ENCODE results near the gene IRF2BP2. TPM values are rescaled to one million over a fixed set of nuclear protein-coding genes. Genes with fewer than 3 reads are reported as not detected.

The IRF2BP2 gene
- total RNA-seq, 1 donor from 2014 or later: 126 TPM

DNA sequence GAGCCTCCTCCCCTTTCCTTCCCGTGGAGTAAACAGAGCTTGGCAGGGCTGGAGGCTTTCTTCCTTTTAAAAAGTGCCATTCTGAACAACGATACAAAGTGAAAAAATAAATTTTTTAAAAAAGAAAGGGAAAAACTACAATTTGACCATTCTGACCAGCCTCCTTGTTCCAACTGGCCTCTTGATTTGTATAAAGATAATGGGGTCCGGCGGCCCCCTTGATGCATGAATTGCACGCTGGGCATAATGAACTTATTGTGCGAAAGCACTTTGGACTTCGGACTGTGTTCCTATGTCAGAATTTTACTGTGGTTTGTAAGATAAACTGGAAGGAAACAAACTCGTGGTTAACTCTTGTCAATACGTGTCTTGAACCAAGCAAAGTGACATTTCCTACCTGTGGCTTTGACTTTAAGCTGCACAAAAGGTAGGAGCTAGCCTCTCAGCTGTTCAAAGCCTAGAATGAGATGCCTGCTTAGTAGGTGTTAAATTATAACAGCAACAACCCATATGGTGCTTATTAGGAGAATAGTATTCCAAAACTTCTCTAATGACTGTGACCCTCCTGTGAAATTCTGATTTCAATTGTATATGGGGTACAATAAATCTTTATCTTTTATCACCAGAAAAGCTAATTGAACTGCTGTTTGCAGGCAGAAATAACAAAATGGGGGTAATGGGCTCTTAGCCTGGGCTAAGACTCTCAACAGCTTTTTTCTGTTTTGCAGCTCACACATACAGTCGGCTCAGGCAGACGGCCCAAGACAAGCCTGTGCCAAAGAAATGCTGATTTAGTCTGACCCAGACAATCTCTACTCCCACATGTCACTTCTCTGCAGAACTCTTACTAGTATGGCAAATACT is 9.3 kb downstream of the IRF2BP2 start:
- TF ChIP-seq, protein P1, sequence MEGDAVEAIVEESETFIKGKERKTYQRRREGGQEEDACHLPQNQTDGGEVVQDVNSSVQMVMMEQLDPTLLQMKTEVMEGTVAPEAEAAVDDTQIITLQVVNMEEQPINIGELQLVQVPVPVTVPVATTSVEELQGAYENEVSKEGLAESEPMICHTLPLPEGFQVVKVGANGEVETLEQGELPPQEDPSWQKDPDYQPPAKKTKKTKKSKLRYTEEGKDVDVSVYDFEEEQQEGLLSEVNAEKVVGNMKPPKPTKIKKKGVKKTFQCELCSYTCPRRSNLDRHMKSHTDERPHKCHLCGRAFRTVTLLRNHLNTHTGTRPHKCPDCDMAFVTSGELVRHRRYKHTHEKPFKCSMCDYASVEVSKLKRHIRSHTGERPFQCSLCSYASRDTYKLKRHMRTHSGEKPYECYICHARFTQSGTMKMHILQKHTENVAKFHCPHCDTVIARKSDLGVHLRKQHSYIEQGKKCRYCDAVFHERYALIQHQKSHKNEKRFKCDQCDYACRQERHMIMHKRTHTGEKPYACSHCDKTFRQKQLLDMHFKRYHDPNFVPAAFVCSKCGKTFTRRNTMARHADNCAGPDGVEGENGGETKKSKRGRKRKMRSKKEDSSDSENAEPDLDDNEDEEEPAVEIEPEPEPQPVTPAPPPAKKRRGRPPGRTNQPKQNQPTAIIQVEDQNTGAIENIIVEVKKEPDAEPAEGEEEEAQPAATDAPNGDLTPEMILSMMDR (IDR thresholded peaks at IDR 0.05; ENCODE audit: insufficient read depth, low read depth, low read length): no peak
- TF ChIP-seq EZH2 (IDR thresholded peaks at IDR 0.05; ENCODE audit: insufficient read depth, low read length): no peak
- Histone ChIP-seq H3K36me3 (ENCODE audit: insufficient read depth, low read length) (peaks cover 17% of the 10 kb centered on the region), H3K4me3 (ENCODE audit: insufficient read depth, low read depth, low read length) (peak overlapping the region; percentile 32), H2AFZ (ENCODE audit: low read depth, low read length) (no peak overlapping the region), H4K20me1 (ENCODE audit: insufficient read depth, low read length) (peaks cover 11% of the 10 kb centered on the region), H3K27ac (ENCODE audit: low read depth, low read length) (peak overlapping the region; percentile 96), H3K4me2 (ENCODE audit: low read length) (peak overlapping the region; percentile 93), H3K27me3 (ENCODE audit: insufficient read depth, low read length) (no peaks in the 10 kb centered on the region), H3K4me1 (ENCODE audit: insufficient read depth, low read length) (peaks cover 45% of the 10 kb centered on the region), H3K9me3 (ENCODE audit: insufficient read depth, low read depth, low read length) (no peaks in the 10 kb centered on the region), H3K79me2 (ENCODE audit: insufficient read depth, low read length) (peaks cover 50% of the 10 kb centered on the region), H3K9ac (ENCODE audit: low read length) (peak overlapping the region; percentile 98)
- Mint-ChIP-seq H3K27me3 (ENCODE audit: low read depth, unreplicated experiment) (no peaks in the 10 kb centered on the region), H3K36me3 (ENCODE audit: low read depth, unreplicated experiment) (peaks cover 18% of the 10 kb centered on the region), H3K9me3 (ENCODE audit: unreplicated experiment) (peaks cover 6% of the 10 kb centered on the region), H3K27ac (ENCODE audit: unreplicated experiment) (peak overlapping the region; percentile 100), H3K4me1 (ENCODE audit: low read depth, unreplicated experiment) (peaks cover 31% of the 10 kb centered on the region), H3K4me3 (ENCODE audit: unreplicated experiment) (peak overlapping the region; percentile 75)
- DNase-seq (ENCODE audit: low read depth) (no peak), FAIRE-seq (peak; percentile 81)

DNA sequence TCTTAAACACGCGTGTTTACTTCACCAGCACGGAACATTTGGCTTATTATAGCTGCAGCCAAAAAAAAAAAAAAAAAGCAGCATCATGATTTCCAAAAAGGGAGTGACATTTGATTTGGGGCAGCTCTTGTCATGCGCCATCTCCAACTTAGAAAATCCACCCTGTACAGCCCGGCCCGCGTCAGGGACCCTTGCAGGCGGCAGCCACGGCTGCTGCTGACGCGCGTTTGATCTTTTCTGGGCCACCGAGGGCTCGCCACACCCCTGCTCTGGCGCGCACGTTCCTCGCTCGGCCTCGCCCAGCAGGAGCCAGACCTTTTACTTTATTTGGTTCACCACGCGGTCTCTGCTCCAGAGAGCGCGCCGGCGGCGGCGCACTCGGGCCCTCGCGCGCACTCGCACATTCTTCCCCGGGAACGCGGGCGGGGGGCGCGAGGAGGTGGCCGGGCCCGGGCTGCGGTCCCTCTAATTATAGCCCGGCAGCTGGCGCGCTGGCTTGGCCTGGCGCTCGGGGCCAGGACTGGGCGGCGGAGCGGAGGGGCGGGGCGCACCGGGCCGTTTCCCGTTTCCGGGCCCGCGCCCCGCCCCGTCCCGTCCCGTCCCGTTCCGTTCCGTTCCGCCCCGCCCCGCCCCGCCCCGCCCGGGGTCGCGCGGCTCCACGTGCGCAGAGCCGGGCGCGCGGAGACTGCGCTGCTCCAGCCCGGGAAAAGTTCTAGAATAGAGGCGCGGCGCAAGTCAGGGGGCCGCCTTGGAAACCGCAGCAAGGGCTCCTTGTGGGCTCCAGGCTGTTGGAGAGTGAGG is 10.2 kb downstream of the IRF2BP2 start:
- H4K20me1 ChIP-seq (ENCODE audit: insufficient read depth, low read length): peaks cover 2% of the 10 kb centered on the region
- H3K79me2 ChIP-seq (ENCODE audit: insufficient read depth, low read length): peaks cover 42% of the 10 kb centered on the region
- H3K9ac ChIP-seq (ENCODE audit: low read length): peak overlapping the region; percentile 98
- peak overlapping the region; percentile 57 for H3K4me3 ChIP-seq (ENCODE audit: insufficient read depth, low read depth, low read length)
- TF ChIP-seq, protein P1 (IDR thresholded peaks at IDR 0.05; ENCODE audit: insufficient read depth, low read depth, low read length): no peak
- TF ChIP-seq EZH2 (IDR thresholded peaks at IDR 0.05; ENCODE audit: insufficient read depth, low read length): no peak
- peaks cover 9% of the 10 kb centered on the region for H3K36me3 ChIP-seq (ENCODE audit: insufficient read depth, low read length)
- H3K27ac ChIP-seq (ENCODE audit: low read depth, low read length): peak overlapping the region; percentile 96
- peaks cover 6% of the 10 kb centered on the region for H3K9me3 Mint-ChIP-seq (ENCODE audit: unreplicated experiment)
- no peaks in the 10 kb centered on the region for H3K9me3 ChIP-seq (ENCODE audit: insufficient read depth, low read depth, low read length)
- H3K27me3 ChIP-seq (ENCODE audit: insufficient read depth, low read length): no peaks in the 10 kb centered on the region
- H2AFZ ChIP-seq (ENCODE audit: low read depth, low read length): no peak overlapping the region
- peak; percentile 82 for DNase-seq (ENCODE audit: low read depth)
- peaks cover 31% of the 10 kb centered on the region for H3K4me1 Mint-ChIP-seq (ENCODE audit: low read depth, unreplicated experiment)
- H3K4me2 ChIP-seq (ENCODE audit: low read length): peak overlapping the region; percentile 93
- peaks cover 45% of the 10 kb centered on the region for H3K4me1 ChIP-seq (ENCODE audit: insufficient read depth, low read length)
- H3K27me3 Mint-ChIP-seq (ENCODE audit: low read depth, unreplicated experiment): no peaks in the 10 kb centered on the region
- H3K27ac Mint-ChIP-seq (ENCODE audit: unreplicated experiment): peak overlapping the region; percentile 95
- H3K36me3 Mint-ChIP-seq (ENCODE audit: low read depth, unreplicated experiment): peaks cover 15% of the 10 kb centered on the region
- no peak for FAIRE-seq
- peak overlapping the region; percentile 76 for H3K4me3 Mint-ChIP-seq (ENCODE audit: unreplicated experiment)
